H1 (cell line): ENCODE measurements around the gene PELI2. TPM values are rescaled to one million over a fixed set of nuclear protein-coding genes. Genes with fewer than 3 reads are reported as not detected.

Source experiments
- CTCF ChIA-PET: fragments of 300-600 bp; sonication (Branson Sonifier 250); formaldehyde crosslinking; loops from one replicate; lab custom pipeline; 2021; ENCODE audit not compliant: partially characterized antibody; lab: Charles Lee
- POLR2A ChIA-PET: fragments of 300-600 bp; sonication (Branson Sonifier 250); formaldehyde crosslinking; loops from one replicate; lab custom pipeline; 2021; ENCODE audit warnings: inconsistent platforms; ENCODE audit not compliant: partially characterized antibody; lab: Charles Lee
- DNase-seq, 2 experiments: peaks; one replicate each; pipeline versions ENCODE4 v3.0.0 to v3.0.0-alpha.2; 2010 to 2022; ENCODE audit warnings: low spot score in 2 of 2, low read depth in 1 of 2, mixed read lengths in 1 of 2
- FAIRE-seq: peaks from 2 replicates; lab custom pipeline; 2011; peaks lifted over from hg19 to GRCh38; lab: Jason Lieb, UNC
- H2AFZ ChIP-seq: 2 replicates; pipeline ENCODE4 v1.8.1; 2012; ENCODE audit warnings: low read length, inconsistent platforms
- H2AK5ac ChIP-seq: 2 replicates; pipeline ENCODE4 v1.6.1; 2013; ENCODE audit warnings: low read depth, low read length
- H2BK120ac ChIP-seq: replicated peaks from 2 replicates; pipeline ENCODE3; 2013; ENCODE audit warnings: low read depth, low read length, inconsistent platforms
- H2BK12ac ChIP-seq: 2 replicates; pipeline ENCODE4 v1.6.1; 2013; ENCODE audit warnings: low read depth, low read length
- H2BK15ac ChIP-seq: 2 replicates; pipeline ENCODE4 v1.6.1; 2013; ENCODE audit warnings: low read length
- H2BK20ac ChIP-seq: 2 replicates; pipeline ENCODE4 v1.6.1; 2013; ENCODE audit warnings: low read length
- H2BK5ac ChIP-seq: 2 replicates; pipeline ENCODE4 v1.6.1; 2013; ENCODE audit warnings: low read depth, low read length
- H3K14ac ChIP-seq: 2 replicates; pipeline ENCODE4 v1.6.1; 2013; ENCODE audit warnings: inconsistent platforms; ENCODE audit not compliant: insufficient read length
- H3K18ac ChIP-seq: 2 replicates; pipeline ENCODE4 v1.6.1; 2013; ENCODE audit warnings: low read length; ENCODE audit errors: extremely low read depth
- H3K23ac ChIP-seq: 2 replicates; pipeline ENCODE4 v1.6.1; 2013; ENCODE audit warnings: inconsistent platforms; ENCODE audit not compliant: insufficient read length
- H3K23me2 ChIP-seq: 2 replicates; pipeline ENCODE4 v1.6.1; 2013; ENCODE audit warnings: low read depth, low read length
- H3K27ac ChIP-seq: 2 replicates; pipeline ENCODE4 v1.6.1; 2011; ENCODE audit warnings: low read depth, low read length, inconsistent platforms
- H3K27me3 ChIP-seq, 4 experiments: replicated peaks in 1 of 4; 1 replicate in 1 of 4; 2 replicates in 3 of 4; pipeline versions ENCODE4 v1.6.1 to v1.8.1; 2011 to 2013; ENCODE audit warnings: low read length in 3 of 4, mild to moderate bottlenecking in 3 of 4, inconsistent platforms in 2 of 4, mixed read lengths in 2 of 4, moderate library complexity in 1 of 4; ENCODE audit not compliant: control insufficient read depth in 3 of 4, insufficient read depth in 3 of 4; ENCODE audit errors: extremely low read depth in 1 of 4
- H3K36me3 ChIP-seq, 4 experiments: 2 replicates each; pipeline versions ENCODE4 v1.6.1 to v1.8.1; 2011 to 2013; ENCODE audit warnings: mild to moderate bottlenecking in 4 of 4, low read length in 3 of 4, moderate library complexity in 2 of 4, control low read depth in 1 of 4, inconsistent platforms in 1 of 4; ENCODE audit not compliant: insufficient read depth in 4 of 4, control insufficient read depth in 2 of 4
- H3K4ac ChIP-seq: replicated peaks from 2 replicates; pipeline ENCODE3; 2013; ENCODE audit warnings: low read length, low read depth, mixed read lengths, inconsistent platforms; ENCODE audit not compliant: insufficient read length
- H3K4me1 ChIP-seq, 4 experiments: replicated peaks in 1 of 4; 1 replicate in 1 of 4; 2 replicates in 3 of 4; pipeline versions ENCODE4 v1.6.1 to v1.8.1; 2011 to 2013; ENCODE audit warnings: low read length in 3 of 4, inconsistent platforms in 2 of 4, mixed read lengths in 1 of 4; ENCODE audit not compliant: insufficient read depth in 4 of 4, control insufficient read depth in 3 of 4
- H3K4me2 ChIP-seq, 2 experiments: 2 replicates each; pipeline versions ENCODE4 v1.6.1 to v1.8.1; 2011 to 2013; ENCODE audit warnings: low read depth in 2 of 2, low read length in 2 of 2, control low read depth in 1 of 2, inconsistent platforms in 1 of 2, mild to moderate bottlenecking in 1 of 2; ENCODE audit not compliant: insufficient read depth in 1 of 2
- H3K4me3 ChIP-seq, 4 experiments: fragments of 200-600, 300-600 bp in 1 of 4; sonication (generic), shearing (Covaris generic), sonication (Bioruptor Twin) in 1 of 4; 2 replicates each; pipeline versions ENCODE4 v1.5.1 to v1.8.1; 2011 to 2016; ENCODE audit warnings: low read length in 4 of 4, low read depth in 3 of 4, control low read depth in 2 of 4, inconsistent platforms in 2 of 4, mild to moderate bottlenecking in 2 of 4, mixed read lengths in 1 of 4, moderate library complexity in 1 of 4; ENCODE audit not compliant: insufficient read depth in 2 of 4; ENCODE audit errors: extremely low read depth in 1 of 4
- H3K56ac ChIP-seq: replicated peaks from 2 replicates; pipeline ENCODE3; 2013; ENCODE audit warnings: low read depth, mild to moderate bottlenecking, mixed read lengths, low read length, inconsistent platforms; ENCODE audit not compliant: insufficient read length
- H3K79me1 ChIP-seq: 2 replicates; pipeline ENCODE4 v1.6.1; 2013; ENCODE audit warnings: low read depth, low read length, control low read depth
- H3K79me2 ChIP-seq, 2 experiments: 2 replicates each; pipeline versions ENCODE4 v1.6.1 to v1.8.1; 2012 to 2013; ENCODE audit warnings: low read length in 2 of 2, mild to moderate bottlenecking in 2 of 2, inconsistent platforms in 1 of 2; ENCODE audit not compliant: insufficient read depth in 2 of 2, control insufficient read depth in 1 of 2
- H3K9ac ChIP-seq, 4 experiments: replicated peaks in 1 of 4; 1 replicate in 1 of 4; 2 replicates in 3 of 4; pipeline versions ENCODE4 v1.6.1 to v1.8.1; 2011 to 2013; ENCODE audit warnings: low read depth in 3 of 4, low read length in 3 of 4, control low read depth in 2 of 4, mild to moderate bottlenecking in 2 of 4, moderate library complexity in 2 of 4, inconsistent platforms in 1 of 4; ENCODE audit errors: extremely low read depth in 1 of 4
- H3K9me3 ChIP-seq, 2 experiments: 2 replicates each; pipeline versions ENCODE4 v1.6.1 to v1.8.1; 2012 to 2013; ENCODE audit warnings: mild to moderate bottlenecking in 2 of 2, moderate library complexity in 2 of 2, control low read depth in 1 of 2, inconsistent platforms in 1 of 2, low read depth in 1 of 2, low read length in 1 of 2, mixed read lengths in 1 of 2; ENCODE audit not compliant: insufficient read depth in 2 of 2
- H4K20me1 ChIP-seq, 2 experiments: replicated peaks in 1 of 2; 2 replicates each; pipeline versions ENCODE3 to v1.8.1; 2011 to 2013; ENCODE audit warnings: inconsistent platforms in 2 of 2, low read length in 2 of 2, mild to moderate bottlenecking in 1 of 2; ENCODE audit not compliant: insufficient read depth in 2 of 2, control insufficient read depth in 1 of 2
- H4K5ac ChIP-seq: 2 replicates; pipeline ENCODE4 v1.6.1; 2013; ENCODE audit warnings: low read length, low read depth, mixed read lengths, inconsistent platforms; ENCODE audit not compliant: insufficient read length
- H4K8ac ChIP-seq: 2 replicates; pipeline ENCODE4 v1.8.0; 2013; ENCODE audit warnings: mild to moderate bottlenecking, moderate library complexity, low read length, inconsistent platforms; ENCODE audit not compliant: insufficient read depth; ENCODE audit errors: extremely low read depth
- H4K91ac ChIP-seq: replicated peaks from 2 replicates; pipeline ENCODE3; 2013; ENCODE audit warnings: low read length, mixed read lengths, inconsistent platforms; ENCODE audit not compliant: insufficient read length
- CHD2 ChIP-seq: IDR thresholded peaks from 2 replicates; pipeline ENCODE4 v1.6.1; 2012; ENCODE audit warnings: low read length, improper control_type of control experiment
- CTCF ChIP-seq, 3 experiments: IDR thresholded peaks; 1 replicate in 2 of 3; 2 replicates in 1 of 3; pipeline versions ENCODE4 v1.5.1 to v1.6.1; 2011; ENCODE audit warnings: low read length in 3 of 3, mild to moderate bottlenecking in 3 of 3, inconsistent platforms in 2 of 3, low read depth in 1 of 3, moderate library complexity in 1 of 3; ENCODE audit not compliant: insufficient read depth in 1 of 3; ENCODE audit errors: control extremely low read depth in 1 of 3
- FOSL1 ChIP-seq: IDR thresholded peaks from 2 replicates; pipeline ENCODE4 v1.6.1; 2011; ENCODE audit warnings: mild to moderate bottlenecking, low read depth, low read length, moderate library complexity; ENCODE audit not compliant: insufficient read depth
- JUN ChIP-seq: IDR thresholded peaks from 2 replicates; pipeline ENCODE4 v1.6.1; 2011; ENCODE audit warnings: low read depth, mild to moderate bottlenecking, improper control_type of control experiment, low read length
- KDM1A ChIP-seq: fragments of 200-600, 300-600 bp; sonication (generic); IDR thresholded peaks from 2 replicates; pipeline ENCODE4 v1.7.1; 2016; ENCODE audit warnings: mild to moderate bottlenecking, low read length, borderline replicate concordance
- PHF8 ChIP-seq: fragments of 200-600 bp; sonication (generic); conservative IDR thresholded peaks from 2 replicates; pipeline ENCODE4 v1.7.1; 2012; ENCODE audit warnings: low read depth, mild to moderate bottlenecking, inconsistent platforms, low read length, moderate library complexity
- POLR2AphosphoS5 ChIP-seq: IDR thresholded peaks from 2 replicates; pipeline ENCODE4 v1.6.1; 2011; ENCODE audit warnings: low read depth, low read length
- RAD21 ChIP-seq, 2 experiments: IDR thresholded peaks in 1 of 2; conservative IDR thresholded peaks in 1 of 2; 2 replicates each; pipeline ENCODE4 v1.6.1; 2011; ENCODE audit warnings: low read depth in 2 of 2, low read length in 2 of 2, improper control_type of control experiment in 1 of 2, inconsistent platforms in 1 of 2, mild to moderate bottlenecking in 1 of 2, moderate library complexity in 1 of 2
- SRF ChIP-seq: IDR thresholded peaks from 2 replicates; pipeline ENCODE4 v1.6.1; 2011; ENCODE audit warnings: mild to moderate bottlenecking, low read depth, low read length, moderate library complexity
- TAF7 ChIP-seq: optimal IDR thresholded peaks from 2 replicates; pipeline ENCODE3; 2011; ENCODE audit warnings: low read depth, mild to moderate bottlenecking, inconsistent platforms, low read length, moderate library complexity, borderline replicate concordance
- WGBS, 2 experiments: shearing (Covaris generic) in 1 of 2; methylation state at CpG; one replicate each; pipeline versions ENCODE4 v1.1.6 to v1.1.7; 2013 to 2015; ENCODE audit warnings: low lambda C conversion rate in 2 of 2, mixed read lengths in 2 of 2, inconsistent platforms in 1 of 2, low coverage in 1 of 2, missing lambda C conversion rate in 1 of 2; ENCODE audit not compliant: insufficient replicate concordance in 2 of 2, insufficient coverage in 1 of 2, insufficient read length in 1 of 2; ENCODE audit errors: extremely low coverage in 1 of 2, missing lambda C conversion rate in 1 of 2; 5-methylcytosine and 5-hydroxymethylcytosine counted together
- polyA plus RNA-seq, 7 experiments: library from polyadenylated mRNA; depleted of rRNA in 3 of 7; stranded (reverse) in 5 of 7; unstranded in 2 of 7; fragments of >200 nt in 5 of 7; fragments of 200-250 nt in 2 of 7; gene quantifications; 1 replicate in 5 of 7; 2 replicates in 1 of 7; 4 replicates in 1 of 7; pipeline versions ENCODE4 v1.2.1 to v1.2.3, GENCODE V29; 2011 to 2013; ENCODE audit warnings: missing spikeins in 2 of 7, mixed read lengths in 2 of 7
- total RNA-seq: library from RNA; stranded (reverse); fragmentation: NEBNext Ultra II Directional; extraction: Animal tissue kit (Norgen Biotek cat#: 25700); gene quantifications from 2 replicates; pipeline ENCODE4 v1.2.1, GENCODE V29; 2021
- TF ChIP-seq, protein P1 (sequence below): IDR thresholded peaks from 2 replicates; pipeline ENCODE4 v1.6.1; 2012; ENCODE audit warnings: inconsistent platforms

The PELI2 gene
- total and polyA plus RNA-seq, 2 of the 8 experiments (the other 6 are each of a cell fraction or from before 2014, with no cell fraction given): 14.6 to 25.7 TPM

DNA sequence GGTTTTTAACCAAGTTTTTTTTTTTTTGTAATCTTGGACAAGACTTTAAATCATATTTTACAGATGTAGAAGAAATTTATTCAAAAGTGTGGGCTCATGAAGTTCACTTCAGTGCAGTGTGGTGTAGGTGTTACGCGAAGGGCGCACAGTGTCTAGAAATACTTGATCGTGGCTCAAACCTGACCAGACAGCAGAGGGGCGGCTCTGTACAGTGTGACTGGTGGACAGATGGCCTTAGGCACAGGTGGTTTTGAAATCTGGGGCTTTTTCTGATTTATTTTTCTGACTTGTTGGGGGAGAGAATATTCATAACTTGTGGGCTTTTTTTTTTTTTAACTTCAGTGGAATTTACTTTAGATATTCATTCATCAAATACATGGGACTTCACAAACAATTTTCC, 179.2 kb downstream of the PELI2 start:
- no peak for DNase-seq
- H2BK15ac ChIP-seq: no peak overlapping the region
- H3K36me3 ChIP-seq: no peaks in the 10 kb centered on the region; a peak in 1 of 8 replicates
- H4K5ac ChIP-seq: no peak overlapping the region
- ChIA-PET CTCF (interaction anchor here (0.6 to 1.8 kb wide), 5 partner anchors 11 to 565 kb away, joined by 3 to 4 read pairs (median 3); no protein-coding TSS in a partner anchor), POLR2A (no interaction called here)
- no peak overlapping the region for H3K18ac ChIP-seq
- no peak overlapping the region for H4K8ac ChIP-seq
- H3K27ac ChIP-seq: no peak overlapping the region
- no peaks in the 10 kb centered on the region for H3K27me3 ChIP-seq
- no peak overlapping the region for H3K56ac ChIP-seq
- no peak overlapping the region for H3K14ac ChIP-seq
- no peaks in the 10 kb centered on the region for H3K9me3 ChIP-seq
- H3K23ac ChIP-seq: no peak overlapping the region
- no peaks in the 10 kb centered on the region for H3K79me2 ChIP-seq
- H2AFZ ChIP-seq: no peak overlapping the region
- no peak overlapping the region for H4K91ac ChIP-seq
- no peak for FAIRE-seq
- 92% methylated on average over 5 of the region's 5 CpGs; no CpG with 5 or more reads in 1 of the 2 experiments for WGBS, 2 experiments
- no peak overlapping the region for H3K4ac ChIP-seq
- no peaks in the 10 kb centered on the region for H4K20me1 ChIP-seq
- H3K79me1 ChIP-seq: no peaks in the 10 kb centered on the region
- H3K4me2 ChIP-seq: no peak overlapping the region
- no peak overlapping the region for H2BK20ac ChIP-seq
- no peak overlapping the region for H2BK120ac ChIP-seq
- H2BK5ac ChIP-seq: no peak overlapping the region
- H2AK5ac ChIP-seq: no peak overlapping the region
- H3K4me1 ChIP-seq: no peaks in the 10 kb centered on the region
- H3K23me2 ChIP-seq: no peaks in the 10 kb centered on the region
- H3K9ac ChIP-seq: no peak overlapping the region
- H3K4me3 ChIP-seq: no peak overlapping the region
- H2BK12ac ChIP-seq: no peak overlapping the region
- no peak for TF ChIP-seq CHD2
- TF ChIP-seq POLR2AphosphoS5: no peak
- TF ChIP-seq, protein P1, sequence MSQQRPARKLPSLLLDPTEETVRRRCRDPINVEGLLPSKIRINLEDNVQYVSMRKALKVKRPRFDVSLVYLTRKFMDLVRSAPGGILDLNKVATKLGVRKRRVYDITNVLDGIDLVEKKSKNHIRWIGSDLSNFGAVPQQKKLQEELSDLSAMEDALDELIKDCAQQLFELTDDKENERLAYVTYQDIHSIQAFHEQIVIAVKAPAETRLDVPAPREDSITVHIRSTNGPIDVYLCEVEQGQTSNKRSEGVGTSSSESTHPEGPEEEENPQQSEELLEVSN: no peak
- TF ChIP-seq JUN: no peak
- no peak for TF ChIP-seq CTCF (IDR thresholded peaks at IDR 0.05; ENCODE audit: control extremely low read depth in 1 of 3, insufficient read depth in 1 of 3, low read depth in 1 of 3, low read length in 3 of 3)
- TF ChIP-seq SRF: no peak
- TF ChIP-seq KDM1A: no peak
- TF ChIP-seq PHF8: no peak
- no peak for TF ChIP-seq FOSL1
- TF ChIP-seq RAD21 (IDR thresholded peaks at IDR 0.05 in 1 of 2, conservative IDR thresholded peaks at IDR 0.05 in 1 of 2; ENCODE audit: low read depth in 2 of 2, low read length in 2 of 2): no peak
- TF ChIP-seq TAF7: no peak
